ENCODE results near the gene NMT1.

The NMT1 gene

GRCh38 chr17:45136846-45137560, 75.9 kb downstream of the NMT1 start:
- ATAC-seq = no peak
- DNase-seq = no peak

- DNase-seq = no peak
Observed at GRCh38 chr17:45137561-45138305, 76.6 kb downstream of the NMT1 start.

GRCh38 chr17:45138911-45139532, 77.9 kb downstream of the NMT1 start:
- ATAC-seq = no peak
- DNase-seq = no peak

More at GRCh38 chr17:45137561-45138305, 76.6 kb downstream of the NMT1 start:
- ATAC-seq = no peak

- ATAC-seq (no peak), DNase-seq (no peak)
Observed at GRCh38 chr17:45139533-45139920, 78.4 kb downstream of the NMT1 start.

- ATAC-seq = no peak
- DNase-seq = no peak
Observed at GRCh38 chr17:45143094-45143670, 82.1 kb downstream of the NMT1 start.

- DNase-seq (peak; percentile 59), ATAC-seq (no peak)
Observed at GRCh38 chr17:45143767-45144198, 82.7 kb downstream of the NMT1 start.

- no peak for ATAC-seq
- peak; percentile 48 for DNase-seq
Observed at GRCh38 chr17:45144199-45145034, 83.3 kb downstream of the NMT1 start.

GRCh38 chr17:45145035-45145389, 83.9 kb downstream of the NMT1 start:
- ATAC-seq (no peak), DNase-seq (no peak)

GRCh38 chr17:45146166-45146565, 85.0 kb downstream of the NMT1 start:
- no peak for DNase-seq
- ATAC-seq = no peak

- ATAC-seq (no peak), DNase-seq (no peak)
Observed at GRCh38 chr17:45146592-45146889, 85.4 kb downstream of the NMT1 start.

GRCh38 chr17:45146890-45147580, 85.9 kb downstream of the NMT1 start:
- DNase-seq (no peak), ATAC-seq (peak; percentile 1)

- DNase-seq (peak; percentile 82), ATAC-seq (peak; percentile 29)
Observed at GRCh38 chr17:45147581-45148182, 86.6 kb downstream of the NMT1 start.

- ATAC-seq (peak; percentile 83), DNase-seq (peak; percentile 99)
Observed at GRCh38 chr17:45148183-45149036, 87.3 kb downstream of the NMT1 start, which contains the start of gene HEXIM1. TSS of gene HEXIM1 (plus strand) at chr17:45148475. CDS start at chr17:45149191, 716 bp downstream.

- peak; percentile 86 for DNase-seq
- peak; percentile 48 for ATAC-seq
Observed at GRCh38 chr17:45149037-45149668, 88.0 kb downstream of the NMT1 start.

- no peak for ATAC-seq
- DNase-seq = peak; percentile 55
Observed at GRCh38 chr17:45149669-45150664, 88.8 kb downstream of the NMT1 start.

GRCh38 chr17:45150911-45151809, 90.0 kb downstream of the NMT1 start:
- DNase-seq (no peak), ATAC-seq (no peak)

- ATAC-seq (peak; percentile 20), DNase-seq (no peak)
Observed at GRCh38 chr17:45155029-45155428, 93.9 kb downstream of the NMT1 start.
